ENCODE measurements around the gene GON4L.
"Not testable (repeated sequence)": the region's sequence is repeated elsewhere in the genome, so short reads cannot be mapped to it uniquely, and the experiment has no call there.

Gene GON4L, protein sequence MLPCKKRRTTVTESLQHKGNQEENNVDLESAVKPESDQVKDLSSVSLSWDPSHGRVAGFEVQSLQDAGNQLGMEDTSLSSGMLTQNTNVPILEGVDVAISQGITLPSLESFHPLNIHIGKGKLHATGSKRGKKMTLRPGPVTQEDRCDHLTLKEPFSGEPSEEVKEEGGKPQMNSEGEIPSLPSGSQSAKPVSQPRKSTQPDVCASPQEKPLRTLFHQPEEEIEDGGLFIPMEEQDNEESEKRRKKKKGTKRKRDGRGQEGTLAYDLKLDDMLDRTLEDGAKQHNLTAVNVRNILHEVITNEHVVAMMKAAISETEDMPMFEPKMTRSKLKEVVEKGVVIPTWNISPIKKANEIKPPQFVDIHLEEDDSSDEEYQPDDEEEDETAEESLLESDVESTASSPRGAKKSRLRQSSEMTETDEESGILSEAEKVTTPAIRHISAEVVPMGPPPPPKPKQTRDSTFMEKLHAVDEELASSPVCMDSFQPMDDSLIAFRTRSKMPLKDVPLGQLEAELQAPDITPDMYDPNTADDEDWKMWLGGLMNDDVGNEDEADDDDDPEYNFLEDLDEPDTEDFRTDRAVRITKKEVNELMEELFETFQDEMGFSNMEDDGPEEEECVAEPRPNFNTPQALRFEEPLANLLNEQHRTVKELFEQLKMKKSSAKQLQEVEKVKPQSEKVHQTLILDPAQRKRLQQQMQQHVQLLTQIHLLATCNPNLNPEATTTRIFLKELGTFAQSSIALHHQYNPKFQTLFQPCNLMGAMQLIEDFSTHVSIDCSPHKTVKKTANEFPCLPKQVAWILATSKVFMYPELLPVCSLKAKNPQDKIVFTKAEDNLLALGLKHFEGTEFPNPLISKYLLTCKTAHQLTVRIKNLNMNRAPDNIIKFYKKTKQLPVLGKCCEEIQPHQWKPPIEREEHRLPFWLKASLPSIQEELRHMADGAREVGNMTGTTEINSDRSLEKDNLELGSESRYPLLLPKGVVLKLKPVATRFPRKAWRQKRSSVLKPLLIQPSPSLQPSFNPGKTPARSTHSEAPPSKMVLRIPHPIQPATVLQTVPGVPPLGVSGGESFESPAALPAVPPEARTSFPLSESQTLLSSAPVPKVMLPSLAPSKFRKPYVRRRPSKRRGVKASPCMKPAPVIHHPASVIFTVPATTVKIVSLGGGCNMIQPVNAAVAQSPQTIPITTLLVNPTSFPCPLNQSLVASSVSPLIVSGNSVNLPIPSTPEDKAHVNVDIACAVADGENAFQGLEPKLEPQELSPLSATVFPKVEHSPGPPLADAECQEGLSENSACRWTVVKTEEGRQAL (N-terminal part only)

DNA sequence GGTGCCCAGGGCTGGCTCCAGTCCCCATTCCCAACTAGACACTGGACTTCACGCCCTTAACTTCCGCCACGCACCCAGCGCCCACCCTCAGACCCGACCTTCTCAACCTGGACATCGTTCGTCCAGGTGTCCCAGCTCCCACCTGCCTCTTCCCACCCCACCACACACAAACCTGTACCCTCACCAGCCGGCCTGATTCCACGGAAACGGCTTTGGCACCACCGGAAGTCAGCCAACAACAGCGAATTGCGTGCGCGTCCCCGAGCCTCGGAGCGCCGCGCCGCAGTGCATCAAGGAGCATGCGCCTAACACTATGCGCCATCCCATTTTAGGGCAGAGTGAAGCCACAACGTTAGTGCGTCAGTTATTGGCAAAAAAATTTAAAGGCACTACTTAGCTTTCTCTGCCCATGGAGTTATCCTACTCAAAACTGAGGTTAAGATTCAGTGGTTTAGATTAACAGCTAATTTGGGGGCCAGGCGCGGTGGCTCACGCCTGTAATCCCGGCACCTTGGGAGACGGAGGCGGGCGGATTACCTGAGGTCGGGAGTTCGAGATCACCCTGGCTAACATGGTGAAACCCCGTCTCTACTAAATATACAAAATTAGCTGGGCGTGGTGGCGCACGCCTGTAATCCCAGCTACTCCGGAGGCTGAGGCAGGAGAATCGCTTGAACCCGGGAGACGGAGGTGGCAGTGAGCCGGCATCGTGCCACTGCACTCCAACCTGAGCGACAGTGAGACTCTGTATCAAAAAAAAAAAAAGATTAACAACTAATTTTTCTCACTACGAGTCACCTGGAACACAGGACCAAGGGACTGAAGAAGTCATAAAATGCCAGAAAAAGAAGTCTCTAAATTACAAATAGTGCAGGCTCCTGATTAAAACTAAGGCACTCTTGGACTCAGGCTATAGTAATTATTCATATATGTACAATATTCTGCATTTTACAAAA, at the start of gene GON4L:
Gene GON4L (minus strand): TSS at position 240 of the 956 bp plus-strand sequence. CDS start 3,434 bp downstream, outside the sequence.
- peak; percentile 92 for DNase-seq

DNA sequence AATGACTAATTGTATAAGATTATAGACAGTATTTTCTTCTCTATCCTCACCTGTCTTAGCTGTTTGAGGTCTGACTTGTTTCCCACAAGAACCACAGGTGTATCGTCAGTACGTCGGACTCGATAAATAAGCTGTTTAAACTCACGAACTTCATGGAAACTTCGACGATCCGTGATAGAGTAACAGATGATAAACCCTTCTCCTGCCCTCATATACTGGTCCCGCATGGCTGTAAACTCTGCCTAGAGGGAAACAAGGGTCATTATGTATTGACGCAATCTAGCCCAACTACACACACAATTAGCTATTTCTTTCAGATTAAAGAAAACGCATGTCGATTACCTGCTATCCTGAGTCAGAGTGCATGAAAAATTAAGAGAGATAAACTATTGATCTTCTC, 47.2 kb upstream of the GON4L start:
- no peak for DNase-seq

DNA sequence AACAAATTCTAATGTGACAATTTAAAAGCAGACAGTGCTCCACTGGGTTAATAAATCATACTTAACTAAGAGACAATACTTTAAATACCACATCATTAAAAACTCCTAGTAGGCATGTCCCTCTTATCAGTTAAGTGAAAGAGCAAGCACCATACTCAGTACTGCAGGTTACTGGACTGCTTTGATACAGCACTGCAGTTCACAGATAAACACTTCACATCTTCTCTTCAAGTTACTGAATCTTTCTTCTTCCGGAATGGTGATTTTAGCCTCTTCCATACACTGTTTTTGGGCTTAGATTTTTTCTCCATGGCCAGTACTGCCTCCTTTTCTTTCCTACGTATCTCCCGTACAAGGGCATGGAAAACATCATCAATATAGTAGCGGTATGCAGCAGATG, 43.1 kb upstream of the GON4L start:
- no peak for DNase-seq

DNA sequence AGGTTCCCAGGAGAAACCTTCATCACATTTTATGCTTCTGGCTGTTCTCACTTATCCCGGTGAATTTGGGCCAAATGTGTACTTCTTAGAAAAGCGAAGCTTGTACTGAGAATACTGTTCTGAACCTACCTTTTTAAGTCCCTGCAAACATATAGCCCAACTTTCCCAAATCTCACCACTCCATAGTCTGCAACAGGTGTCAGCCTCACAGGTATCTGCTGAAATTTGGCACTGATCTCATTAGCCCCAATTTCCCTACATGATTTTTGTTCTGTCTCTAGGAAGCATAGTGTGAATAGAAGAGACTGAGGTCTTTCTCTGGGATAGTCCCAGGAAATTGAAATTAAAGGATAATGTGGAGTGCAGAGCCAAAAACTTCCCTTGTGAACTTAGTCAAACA, 42.7 kb upstream of the GON4L start:
- no peak for DNase-seq

DNA sequence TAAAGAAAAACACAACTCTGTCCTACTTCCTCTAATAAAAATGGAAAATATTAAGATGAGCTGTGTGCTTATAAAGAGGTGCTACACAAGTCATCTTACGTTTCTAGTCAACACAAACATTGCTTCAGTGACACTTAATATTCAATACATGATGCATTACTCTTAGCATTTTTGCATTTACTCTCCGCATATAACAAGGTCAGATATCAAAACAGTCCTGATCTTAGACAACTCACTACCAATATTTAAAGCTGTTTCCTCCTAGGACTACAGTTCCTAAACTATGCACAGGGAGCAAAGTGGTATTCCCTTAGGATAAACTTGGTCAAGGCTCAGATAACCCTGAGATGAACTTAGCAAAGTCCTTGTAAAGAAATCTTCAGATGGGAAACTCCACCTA, 41.9 kb upstream of the GON4L start:
- DNase-seq = no peak

DNA sequence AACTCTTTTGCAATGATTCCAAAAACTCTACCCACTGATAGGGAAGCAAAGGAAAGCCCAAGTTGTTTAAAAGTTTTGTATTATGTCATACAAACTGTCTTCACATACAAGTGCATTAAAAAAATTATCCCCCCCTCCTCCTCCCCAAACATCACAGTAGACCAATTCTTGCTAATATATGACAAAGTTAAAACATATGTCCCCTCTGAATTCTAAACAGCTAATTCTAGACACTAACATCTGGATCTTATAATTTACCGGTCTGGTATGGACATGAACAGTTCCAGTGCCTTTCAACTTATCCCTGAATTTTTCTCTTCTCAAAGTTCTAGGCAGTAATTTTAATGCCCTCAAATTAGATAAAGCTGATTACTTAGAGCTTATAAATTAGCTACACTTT, 40.7 kb upstream of the GON4L start:
- DNase-seq = no peak

DNA sequence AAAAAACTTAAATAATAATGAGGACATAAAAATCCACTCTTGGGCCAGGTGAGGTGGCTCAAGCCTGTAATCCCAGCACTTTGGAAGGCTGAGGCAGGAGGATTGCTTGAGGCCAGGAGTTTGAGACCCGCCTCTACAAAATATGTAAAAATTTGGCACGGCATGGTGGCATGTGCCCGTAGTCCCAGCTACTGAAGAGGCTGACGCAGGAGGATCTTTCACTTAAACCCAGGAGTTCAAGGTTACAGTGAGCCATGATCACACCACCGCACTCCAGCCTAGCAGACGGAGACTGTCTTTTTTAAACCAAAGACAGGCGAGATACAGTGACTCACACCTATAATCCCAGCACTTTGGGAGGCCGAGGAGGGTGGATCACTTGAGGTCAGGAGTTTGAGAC, 39.5 kb upstream of the GON4L start:
- DNase-seq = not testable (repeated sequence)

DNA sequence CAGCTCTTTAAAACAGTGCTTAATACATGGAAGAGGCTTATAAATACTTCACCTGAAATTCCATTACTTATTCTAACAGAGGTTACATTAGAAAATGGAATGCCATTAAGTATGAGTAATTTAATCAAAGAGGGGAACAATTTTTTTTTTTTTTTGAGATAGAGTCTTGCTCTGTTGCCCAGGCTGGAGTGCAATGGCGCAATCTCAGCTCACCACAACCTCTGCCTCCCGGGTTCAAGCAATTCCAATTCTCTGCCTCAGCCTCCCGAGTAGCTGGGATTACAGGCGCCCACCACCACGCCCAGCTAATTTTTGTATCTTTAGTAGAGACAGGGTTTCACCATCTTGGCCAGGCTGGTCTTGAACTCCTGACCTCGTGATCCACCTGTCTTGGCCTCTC, 38.6 kb upstream of the GON4L start:
- DNase-seq = not testable (repeated sequence)

DNA sequence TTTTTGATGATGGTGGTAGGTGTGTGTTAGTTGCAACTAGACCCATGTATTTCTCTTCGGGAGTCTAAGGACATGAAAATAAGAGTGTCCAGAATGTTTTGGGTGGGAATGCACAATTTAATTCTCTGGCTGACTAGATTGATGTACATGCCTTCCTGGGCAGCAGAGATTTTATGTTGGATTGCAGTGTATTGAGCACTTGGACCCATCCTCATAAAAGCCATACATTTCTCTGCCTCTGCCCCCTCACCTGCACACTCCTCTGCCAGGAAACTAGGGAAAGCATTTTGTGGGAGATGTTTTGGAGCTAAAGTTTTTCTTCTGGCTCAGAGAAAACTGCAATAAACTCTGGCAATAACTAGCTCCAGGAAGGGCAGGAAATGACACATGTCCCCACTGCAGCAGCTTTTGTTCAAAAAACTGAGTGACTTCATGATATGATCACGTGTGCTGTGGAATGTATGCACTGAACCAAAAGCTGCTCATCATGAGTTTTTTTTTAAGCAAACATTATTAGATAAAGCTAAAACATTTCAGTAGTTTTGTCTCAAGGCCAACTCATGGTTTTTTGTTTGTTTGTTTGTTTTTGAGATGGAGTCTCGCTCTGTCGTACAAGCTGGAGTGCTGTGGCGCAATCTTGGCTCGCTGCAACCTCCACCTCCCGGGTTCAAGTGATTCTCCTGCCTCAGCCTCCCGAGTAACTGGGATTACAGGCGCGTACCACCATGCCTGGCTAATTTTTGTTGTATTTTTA, 36.6 kb upstream of the GON4L start:
- DNase-seq = peak; percentile 38

DNA sequence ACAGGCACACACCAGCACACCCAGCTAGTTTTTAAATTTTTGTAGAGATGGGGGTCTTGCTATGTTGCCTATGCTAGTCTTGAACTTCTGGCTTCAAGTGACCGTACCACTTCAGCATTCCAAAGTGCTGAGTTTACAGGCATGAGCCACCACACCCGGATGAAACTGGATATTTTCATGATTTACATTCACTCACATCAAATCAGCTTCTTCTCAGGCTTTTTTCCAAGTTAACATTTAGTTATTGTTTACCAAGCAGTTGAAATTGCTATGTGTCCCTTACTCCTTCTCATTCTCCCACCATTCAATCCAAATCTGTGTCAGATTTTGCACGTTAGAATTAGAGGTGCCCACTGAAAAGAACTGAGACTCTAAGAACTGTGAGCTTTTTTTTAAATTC, 35.8 kb upstream of the GON4L start:
- no peak for DNase-seq

DNA sequence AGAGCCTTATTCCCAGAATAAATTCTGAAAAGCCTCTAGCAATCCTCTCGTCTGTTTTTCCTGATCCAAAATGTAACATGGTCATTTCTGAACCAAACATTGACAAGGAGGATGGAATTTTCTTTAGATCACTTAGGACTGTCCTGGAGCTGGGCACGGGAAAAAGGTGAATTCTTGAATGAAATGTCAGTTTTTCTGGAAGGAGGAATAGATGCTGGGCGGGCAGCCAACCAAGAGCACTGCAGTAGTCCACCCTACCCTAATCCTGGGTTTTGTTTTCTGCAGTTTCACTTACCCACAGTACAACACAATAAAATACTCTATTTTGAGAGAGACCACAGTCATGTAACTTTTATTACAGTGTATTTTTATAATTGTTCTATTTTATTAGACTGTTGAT, 33.2 kb upstream of the GON4L start:
- DNase-seq = no peak

DNA sequence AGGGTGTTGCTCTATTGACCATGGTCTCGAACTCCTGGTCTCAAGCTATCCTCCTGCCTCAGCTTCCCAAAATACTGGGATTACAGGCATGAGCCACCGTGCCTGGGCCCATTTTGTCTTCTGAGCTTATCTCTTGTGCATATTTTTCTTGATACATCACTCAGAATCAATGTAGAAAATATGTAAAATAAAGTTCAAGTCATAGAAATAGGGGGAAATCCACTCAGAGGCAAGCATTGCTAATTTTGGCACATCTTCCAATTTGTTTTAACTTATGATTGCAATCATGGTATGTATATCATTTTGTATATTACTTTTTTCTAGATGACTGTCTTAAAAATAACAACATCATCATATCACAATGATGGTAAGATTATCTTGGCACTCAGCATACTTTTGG, 32.6 kb upstream of the GON4L start:
- no peak for DNase-seq

DNA sequence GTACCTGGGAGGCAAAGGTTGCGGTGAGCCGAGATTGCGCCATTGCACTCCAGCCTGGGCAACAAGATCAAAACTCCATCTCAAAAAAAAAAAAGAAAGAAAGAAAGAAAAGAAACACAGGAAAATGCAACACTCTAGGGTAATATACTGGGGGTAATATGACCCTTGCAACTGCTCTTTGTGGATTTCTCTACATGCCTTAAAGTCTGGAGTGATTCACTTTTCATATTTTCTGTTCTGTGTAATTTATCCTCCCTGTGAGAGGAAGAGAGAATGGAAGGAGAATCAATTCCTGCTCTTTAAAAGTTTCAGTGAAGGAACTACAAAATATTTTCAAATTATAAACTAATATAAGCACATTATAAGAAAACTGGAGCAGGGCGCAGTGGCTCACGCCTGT, 31.5 kb upstream of the GON4L start:
- no peak for DNase-seq

DNA sequence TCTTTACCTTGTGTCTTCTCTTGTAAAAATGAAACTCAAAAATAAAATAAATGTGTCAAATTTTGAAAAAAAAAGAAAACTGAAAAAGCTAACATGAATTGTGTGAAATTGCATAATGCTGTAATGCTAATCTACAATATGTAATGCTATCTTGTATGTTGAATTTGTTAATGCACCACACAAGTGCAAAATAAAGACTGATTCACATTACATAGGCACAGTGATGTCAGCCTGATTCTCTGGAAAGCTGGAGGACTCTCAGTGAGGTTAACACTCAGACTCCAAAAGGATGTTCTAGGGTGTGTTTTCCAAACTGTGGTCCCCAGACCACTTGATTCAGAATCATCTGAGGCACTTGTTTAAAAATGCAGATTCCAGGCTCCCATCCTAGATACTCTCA, 28.0 kb upstream of the GON4L start:
- DNase-seq = no peak

DNA sequence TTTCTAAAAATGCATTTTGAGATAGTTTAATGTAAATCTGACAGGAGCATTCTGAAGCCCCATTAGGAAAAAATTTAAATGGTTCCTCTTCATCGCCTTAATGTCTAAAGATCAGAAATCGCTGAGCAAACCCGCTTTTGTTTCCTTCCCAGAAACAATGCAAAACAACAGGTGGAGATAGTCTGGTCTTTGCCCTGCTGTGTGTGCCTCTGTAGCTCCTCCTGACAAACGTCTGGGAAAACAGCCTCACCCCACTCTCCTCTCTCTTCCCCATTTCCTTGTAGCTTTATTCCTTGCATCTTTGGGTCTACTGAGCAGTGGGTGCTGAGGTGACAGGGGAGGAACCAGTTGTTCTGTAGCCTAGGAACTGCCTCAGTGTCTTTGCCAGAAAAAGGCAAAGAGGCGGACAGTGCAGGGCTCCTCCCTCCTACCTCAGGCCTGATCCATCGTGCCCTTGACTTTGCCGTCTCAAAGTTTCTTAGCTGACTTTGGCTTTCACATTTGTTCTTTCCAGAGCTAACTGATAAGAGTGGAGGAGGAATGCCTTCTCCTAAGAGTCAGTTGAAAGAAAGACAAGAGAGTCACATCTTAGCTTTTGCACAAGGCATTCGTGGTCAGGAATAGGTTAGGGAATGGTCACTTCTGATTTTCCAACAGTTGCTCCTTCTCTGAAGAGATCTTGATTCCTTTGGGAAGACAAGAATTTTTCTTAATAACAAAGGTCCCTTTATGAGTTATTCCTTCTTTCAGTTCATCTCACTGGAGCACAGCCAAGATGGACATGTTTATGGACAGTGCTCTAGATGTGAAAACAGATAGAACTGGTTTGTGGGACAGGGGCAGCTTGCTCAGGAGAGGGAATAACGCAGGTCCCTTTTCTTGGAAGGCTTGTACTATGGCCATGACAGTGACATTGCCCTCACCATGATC, 27.3 kb upstream of the GON4L start:
- no peak for DNase-seq

DNA sequence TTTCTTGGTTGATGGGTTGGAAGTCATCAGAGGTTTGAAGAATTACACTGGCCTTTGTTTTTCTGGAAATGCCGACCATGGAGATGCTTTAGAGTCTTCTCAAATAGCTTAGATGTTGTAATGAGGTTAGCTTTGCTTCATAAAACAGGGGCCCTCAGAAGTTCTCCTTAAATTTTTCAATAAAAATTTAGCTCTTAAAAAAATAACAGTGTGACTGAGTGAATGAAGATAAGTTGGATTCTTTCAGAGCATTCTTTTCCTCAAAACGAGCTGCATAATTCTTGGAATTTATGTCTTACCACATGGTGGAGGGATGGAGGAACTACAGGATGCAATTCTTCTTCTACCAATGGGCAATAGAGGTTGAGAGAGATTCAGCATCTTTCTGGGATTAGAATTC, 25.8 kb upstream of the GON4L start:
- DNase-seq = no peak

DNA sequence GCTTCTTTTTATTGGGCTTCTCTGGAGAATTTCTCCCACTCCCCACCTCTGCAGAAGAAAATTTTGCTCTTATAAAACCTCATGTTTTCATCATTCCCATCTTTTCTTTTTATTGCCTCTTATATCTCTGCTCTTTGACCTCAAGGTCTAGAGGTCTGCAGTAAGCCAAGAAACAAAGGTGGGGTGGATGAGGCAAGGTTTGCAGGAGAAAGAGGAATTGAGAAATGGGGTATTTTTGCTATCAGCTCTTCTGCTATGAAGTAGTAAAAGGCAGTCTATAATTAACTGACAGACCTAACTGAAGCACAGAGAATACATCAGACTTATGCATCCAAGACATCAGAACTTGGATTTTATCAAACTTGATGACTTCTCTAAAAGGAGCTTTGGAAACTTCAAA, 25.2 kb upstream of the GON4L start:
- no peak for DNase-seq

DNA sequence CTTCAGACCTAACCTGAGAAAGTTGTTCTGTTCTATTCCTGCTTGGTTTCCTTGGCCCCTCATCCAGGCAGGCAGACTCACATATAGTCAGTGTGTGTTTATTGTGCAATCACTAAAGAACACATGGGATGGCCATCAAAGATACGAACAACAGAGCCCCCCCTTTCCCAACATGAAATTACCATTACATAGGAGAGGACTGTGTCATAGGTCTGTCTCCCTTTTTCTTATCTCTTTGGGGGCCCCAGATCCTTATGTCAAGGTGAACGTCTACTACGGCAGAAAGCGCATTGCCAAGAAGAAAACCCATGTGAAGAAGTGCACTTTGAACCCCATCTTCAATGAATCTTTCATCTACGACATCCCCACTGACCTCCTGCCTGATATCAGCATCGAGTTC, 23.9 kb upstream of the GON4L start:
- DNase-seq = no peak

DNA sequence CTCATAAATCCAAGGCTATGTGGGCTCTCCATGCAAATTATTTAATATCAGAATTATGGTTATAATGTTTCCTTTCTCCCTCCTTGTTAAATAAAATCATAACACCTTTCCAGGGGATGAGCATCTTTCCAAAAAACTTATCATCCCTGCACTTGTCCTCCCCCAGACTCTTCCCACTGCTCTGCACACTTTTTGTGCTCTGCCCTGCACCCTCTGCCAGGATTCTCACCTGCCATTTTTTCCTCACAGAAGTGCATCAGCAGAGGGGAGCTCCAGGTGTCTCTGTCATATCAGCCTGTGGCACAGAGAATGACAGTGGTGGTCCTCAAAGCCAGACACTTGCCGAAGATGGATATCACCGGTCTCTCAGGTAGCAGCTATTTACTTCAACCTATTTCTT, 23.2 kb upstream of the GON4L start:
- DNase-seq = no peak

DNA sequence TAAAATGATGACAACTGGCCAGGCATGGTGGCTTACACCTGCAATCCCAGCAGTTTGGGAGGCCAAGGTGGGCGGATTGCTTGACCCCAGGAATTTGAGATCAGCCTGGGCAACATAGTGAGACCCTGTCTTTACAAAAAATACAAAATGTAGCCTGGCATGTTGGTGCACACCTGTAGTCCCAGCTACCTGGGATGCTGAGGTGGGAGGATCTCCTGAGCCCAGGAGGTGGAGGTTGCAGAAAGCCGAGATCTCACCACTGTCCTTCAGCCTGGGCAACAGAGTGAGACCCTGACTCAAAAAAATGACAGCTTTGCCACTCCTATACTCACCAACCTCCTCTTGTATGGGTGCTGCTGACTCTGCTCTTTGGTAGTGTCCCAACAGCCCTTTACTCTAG, 20.9 kb upstream of the GON4L start:
- no peak for DNase-seq

All from CD4-positive, alpha-beta T cell treated with Interleukin-10 for 1 hour (primary cell).